NCI-H2029 (cell line): ENCODE measurements around the gene GTPBP10.
"Not testable (repeated sequence)": the region's sequence is repeated elsewhere in the genome, so short reads cannot be mapped to it uniquely, and the experiment has no call there.

ENCODE experiments used
- DNase-seq: peaks from one replicate; lab custom pipeline; 2025; lab: John Stamatoyannopoulos, UW

Gene GTPBP10, protein sequence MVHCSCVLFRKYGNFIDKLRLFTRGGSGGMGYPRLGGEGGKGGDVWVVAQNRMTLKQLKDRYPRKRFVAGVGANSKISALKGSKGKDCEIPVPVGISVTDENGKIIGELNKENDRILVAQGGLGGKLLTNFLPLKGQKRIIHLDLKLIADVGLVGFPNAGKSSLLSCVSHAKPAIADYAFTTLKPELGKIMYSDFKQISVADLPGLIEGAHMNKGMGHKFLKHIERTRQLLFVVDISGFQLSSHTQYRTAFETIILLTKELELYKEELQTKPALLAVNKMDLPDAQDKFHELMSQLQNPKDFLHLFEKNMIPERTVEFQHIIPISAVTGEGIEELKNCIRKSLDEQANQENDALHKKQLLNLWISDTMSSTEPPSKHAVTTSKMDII

DNA sequence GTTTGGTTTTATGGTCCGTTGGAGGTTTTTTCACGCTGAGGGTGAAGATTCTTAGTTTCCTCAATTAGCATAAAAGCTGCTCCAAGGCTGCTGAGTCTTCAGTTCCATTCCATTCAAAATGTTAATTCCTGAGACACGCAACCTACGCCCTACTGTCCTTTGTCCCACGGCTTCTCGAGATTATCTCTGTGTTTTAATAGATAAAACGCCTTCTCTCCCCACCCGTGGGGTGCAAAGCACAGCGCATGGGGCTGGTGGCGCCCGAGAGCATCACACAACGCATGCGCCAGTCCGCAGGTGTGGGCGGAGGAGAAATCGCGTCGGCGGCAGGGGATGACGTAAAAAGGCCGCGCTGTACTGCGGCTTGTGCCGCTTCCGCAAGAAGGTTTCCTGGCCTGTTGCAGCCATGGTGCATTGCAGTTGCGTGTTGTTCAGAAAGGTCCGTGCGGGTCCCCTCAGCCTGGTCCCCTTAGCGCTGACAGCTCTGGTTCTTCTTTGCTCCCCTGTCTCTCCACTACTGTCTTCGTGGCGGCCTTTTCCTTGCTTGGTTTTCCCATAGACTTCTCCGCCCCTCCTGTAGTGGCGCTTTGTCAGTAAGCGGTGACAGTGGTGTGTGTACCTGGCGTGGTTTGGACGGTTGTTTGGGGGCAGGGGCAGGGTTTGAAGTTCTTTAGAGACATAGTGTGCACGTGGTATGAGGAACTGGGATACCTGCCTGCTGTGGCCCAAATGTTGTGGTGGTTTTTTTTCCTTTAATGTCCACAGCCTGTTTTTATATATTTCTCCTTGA lies at the start of gene GTPBP10:
GTPBP10 (plus strand) TSS at position 381 of the 790 bp plus-strand sequence; CDS start at position 407, 26 bp downstream.
- DNase-seq = peak; percentile 94

DNA sequence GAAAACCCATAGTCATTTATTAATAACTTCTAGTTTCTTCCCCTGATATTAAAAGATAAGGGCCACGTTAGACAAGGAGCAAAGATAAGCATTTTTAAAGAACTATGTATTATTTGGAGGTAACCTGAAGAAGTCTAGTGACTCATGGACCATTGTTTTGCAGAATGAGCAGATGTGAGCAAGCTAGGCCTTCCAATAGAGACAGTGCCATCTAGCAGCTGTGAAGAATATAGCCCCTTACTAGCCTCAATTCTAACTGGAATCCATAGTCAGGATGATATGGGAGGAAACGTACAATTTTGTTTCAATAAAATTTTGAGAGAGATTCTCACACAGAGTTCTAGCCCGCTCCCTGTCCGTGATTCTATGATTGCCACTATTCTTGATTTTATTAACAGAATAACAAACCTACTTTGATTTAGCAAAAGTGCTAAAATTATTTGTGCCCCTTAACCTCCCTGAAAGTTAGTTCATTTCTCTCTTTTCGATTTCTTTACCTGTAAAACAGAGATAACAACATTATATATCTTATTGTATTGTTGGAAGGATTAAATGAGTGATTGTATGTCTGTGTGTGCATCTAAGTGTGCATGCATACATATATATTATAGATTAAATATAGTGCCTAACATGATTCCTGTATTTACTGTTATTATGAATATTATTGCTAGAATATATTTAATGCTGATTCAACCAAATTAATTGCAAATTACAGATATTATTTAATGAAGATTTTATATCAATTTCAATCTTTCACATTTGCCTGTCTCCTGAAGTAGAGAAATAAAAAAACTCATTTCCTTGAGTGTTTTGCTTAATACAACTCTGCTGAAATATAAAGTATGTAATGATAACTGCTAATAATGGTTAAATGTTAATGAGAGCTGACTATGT lies 48.1 kb upstream of the GTPBP10 start:
- peak; percentile 2 for DNase-seq

DNA sequence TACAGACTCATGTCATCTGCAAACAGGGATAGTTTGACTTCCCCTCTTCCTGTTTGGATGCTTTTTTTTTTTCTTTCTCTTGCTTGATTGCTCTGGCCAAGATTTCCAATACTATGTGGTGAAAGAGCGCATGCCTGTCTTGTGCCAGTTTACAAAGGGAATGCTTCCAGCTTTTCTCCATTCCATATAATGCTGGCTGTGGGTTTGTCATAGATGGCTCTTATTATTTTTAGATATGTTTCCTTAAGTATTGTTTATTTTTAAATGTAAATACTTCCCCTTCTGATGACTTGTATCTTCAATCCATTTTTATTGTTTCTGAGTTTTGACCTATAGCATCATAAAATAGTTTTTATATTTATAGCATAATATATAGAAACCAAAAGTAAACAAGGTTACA lies 43.3 kb upstream of the GTPBP10 start:
- DNase-seq = no peak

- DNase-seq = no peak
Observed at GRCh38 chr7:90309872-90310271, 36.6 kb upstream of the GTPBP10 start.

- DNase-seq = no peak
Observed at GRCh38 chr7:90311175-90311574, 35.3 kb upstream of the GTPBP10 start.

GRCh38 chr7:90312745-90313144 lies 33.8 kb upstream of the GTPBP10 start:
- no peak for DNase-seq

DNA sequence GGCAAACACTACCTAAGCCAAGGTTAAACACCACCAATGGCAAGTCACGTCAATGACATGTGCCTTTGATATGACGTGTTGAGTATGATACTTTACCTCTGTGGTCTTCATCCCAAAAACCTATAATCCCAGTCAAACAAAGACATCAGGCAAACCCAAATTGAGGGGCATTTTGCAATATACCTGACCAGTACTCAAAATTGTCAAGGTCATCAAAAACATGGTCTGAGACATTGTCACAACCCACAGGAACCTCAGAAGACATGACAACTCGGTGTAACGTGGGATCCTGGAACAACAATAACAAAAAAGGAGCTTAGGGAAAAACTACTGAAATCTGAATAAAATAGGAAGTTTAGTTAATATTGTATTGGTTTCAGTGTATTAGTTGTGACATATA lies 32.6 kb upstream of the GTPBP10 start:
- no peak for DNase-seq

- DNase-seq = no peak
Observed at GRCh38 chr7:90320014-90320413, 26.5 kb upstream of the GTPBP10 start.

DNA sequence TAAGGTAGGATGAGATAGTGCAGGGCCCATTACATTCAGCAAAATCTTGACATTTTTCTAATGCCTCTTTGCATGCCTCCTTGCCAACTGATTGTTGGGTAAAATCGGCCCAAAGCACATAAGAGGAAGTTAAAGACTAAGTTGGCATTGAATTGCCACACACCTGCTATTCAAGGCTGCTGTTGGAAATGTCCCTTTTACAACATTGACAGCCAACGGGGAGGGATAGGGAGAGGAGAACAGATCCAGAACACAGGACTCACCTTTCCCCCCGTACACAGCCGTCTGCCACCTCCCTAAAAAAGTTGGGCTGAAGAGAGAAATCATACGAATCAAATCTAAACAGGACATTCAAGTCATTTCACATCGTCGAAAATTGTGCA lies 26.1 kb upstream of the GTPBP10 start:
- DNase-seq = no peak

DNA sequence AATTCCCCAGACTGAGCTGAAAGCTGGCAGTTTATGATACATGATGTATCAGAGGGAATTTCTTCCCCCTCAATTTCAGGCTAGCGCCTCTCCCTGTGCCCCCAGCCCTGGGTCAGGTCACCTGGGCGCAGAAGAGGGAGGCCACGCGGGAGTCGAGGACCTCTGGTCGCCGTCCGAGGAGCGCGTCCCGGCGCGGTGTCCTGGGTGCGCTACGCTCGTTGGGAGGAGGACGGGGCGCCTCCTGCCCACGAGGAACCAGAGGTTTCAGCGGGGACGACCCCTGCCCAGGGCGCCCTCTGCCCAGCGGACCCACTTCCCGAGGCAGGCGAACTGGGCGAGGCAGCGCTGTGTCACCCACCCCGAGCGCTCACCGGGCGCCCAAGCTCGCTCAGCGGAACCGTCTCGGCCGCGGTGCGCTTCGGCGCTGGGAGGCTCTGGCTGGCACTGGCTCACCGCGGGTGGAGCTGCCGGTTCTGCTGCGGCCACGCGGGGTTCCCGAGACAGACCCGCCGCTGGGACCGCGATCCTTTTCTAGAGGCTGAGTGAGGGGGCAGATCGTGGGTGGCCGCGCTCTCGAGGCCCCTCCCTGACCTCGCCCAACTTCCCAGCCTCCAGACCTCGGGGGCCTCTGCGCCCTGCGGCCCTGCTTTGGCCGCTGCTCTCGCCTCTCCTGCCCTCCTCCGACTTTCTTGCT lies 25.6 kb upstream of the GTPBP10 start, which contains the start of gene FAM237B:
FAM237B (minus strand) TSS at position 504 of the 694 bp plus-strand sequence. CDS start 1,556 bp downstream, outside the sequence.
- no peak for DNase-seq

DNA sequence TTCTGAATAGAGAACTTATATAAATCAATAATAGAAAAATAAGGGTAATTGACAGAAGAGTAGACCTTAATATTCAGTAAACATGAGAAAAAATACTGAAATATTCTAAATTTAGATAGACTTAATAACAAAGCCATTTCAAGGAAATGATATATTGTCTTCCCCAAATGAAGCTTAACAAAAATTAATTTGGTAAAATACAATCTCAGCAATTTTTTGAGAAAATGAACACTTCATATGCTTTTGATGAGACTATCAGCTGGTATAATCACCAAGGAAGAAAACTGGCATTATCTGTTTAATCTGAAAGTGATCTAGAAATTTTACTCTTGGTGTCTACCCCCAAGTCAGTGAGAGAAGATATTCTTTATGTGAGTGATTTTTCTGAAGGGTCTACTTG lies 23.7 kb upstream of the GTPBP10 start:
- no peak for DNase-seq

GRCh38 chr7:90326500-90326899 lies 20.0 kb upstream of the GTPBP10 start:
- DNase-seq = no peak

- DNase-seq = no peak
Observed at GRCh38 chr7:90334193-90334843, 12.2 kb upstream of the GTPBP10 start.

- DNase-seq = not testable (repeated sequence)
Observed at GRCh38 chr7:90334926-90335325, 11.6 kb upstream of the GTPBP10 start.

DNA sequence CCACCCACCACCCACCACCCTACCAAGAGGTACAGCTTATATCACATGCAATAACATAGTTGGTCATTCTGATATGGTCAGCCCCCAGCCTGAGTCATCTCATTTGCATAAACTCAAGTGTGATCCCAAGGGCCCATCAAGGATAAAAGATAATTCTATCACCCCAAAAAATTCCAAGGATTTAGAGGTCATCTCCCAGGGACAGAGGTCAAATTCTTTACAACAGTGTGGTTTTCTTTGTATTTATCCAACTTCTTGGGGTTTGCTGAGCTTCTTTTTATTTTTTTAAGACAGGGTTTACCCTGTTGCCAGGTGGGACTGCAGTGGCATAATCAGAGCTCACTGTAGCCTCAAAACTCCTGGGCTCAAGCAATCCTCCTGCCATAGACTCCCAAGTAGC lies 9.4 kb upstream of the GTPBP10 start:
- no peak for DNase-seq

DNA sequence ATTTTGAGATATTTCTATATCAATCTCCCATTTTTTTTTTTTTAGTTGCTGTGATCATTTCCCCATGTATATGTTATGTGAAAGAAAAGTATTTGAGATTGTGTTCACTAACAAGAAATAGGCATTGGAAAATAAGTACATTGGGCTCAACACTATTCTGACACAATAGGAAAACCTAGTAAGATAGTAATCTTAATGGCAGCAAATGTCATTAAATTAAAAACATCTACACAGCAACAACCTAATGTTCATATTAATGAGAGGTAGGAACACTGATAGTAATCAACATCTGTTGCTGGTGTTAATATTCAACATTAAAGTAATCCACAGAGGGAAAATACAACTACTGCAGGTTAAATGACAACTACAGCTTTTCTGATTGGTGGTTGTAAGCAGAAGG lies 1.5 kb upstream of the GTPBP10 start:
- DNase-seq = no peak

DNA sequence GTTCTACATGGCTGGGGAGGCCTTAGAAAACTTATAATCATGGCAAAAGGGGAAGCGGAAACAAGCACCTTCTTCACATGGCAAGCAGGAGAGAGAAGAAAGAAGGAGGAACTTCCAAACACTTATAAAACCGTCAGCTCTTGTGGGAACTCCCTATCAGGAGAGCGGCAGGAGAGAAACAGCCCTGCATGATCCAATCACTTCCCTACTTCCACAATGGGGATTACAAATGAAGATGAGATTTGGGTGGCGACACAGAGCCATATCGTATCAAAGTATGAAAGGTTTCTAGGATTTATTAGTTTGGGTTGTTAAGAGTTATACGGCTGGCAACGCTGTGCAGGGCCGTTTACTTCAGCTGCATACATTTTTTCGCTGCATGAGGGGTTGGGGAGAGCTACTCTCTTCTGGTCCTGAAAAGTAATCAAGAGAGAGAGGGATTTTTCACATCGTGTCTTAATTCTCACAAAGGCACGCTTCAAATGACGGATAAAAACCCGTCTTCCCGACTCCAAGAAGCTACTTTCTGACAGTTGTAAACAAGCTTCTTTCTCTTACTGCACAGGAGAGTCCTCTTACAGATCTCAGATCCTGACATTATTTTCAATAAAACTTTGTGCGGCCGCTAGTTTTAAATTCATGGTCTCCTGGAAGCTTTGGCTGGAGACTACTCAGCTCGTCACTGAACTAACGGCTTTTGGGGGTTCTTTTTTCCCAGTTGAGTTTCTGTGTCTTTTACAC lies 751 bp upstream of the GTPBP10 start:
- no peak for DNase-seq

- DNase-seq = no peak
Observed at GRCh38 chr7:90347759-90348158, 1.2 kb downstream of the GTPBP10 start.

DNA sequence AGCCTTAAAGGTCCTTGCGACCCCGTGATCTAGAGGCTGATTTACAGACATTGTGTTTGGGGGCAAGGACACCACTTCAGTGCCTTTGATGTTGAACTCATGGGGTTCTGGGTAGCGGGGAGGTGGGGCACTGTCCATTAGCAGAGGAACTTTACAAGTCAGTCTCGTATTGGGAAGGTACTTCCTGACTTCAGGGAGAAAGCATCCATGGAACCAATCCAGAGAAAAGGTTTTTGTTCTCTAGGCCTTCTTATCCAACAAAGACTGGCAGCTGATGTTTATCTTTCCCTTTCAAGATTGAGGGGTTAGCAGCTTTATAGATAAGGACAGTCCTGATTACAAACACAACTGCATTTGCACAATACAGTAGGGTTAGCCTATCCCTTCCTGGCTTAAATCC lies 2.8 kb downstream of the GTPBP10 start:
- peak; percentile 12 for DNase-seq

DNA sequence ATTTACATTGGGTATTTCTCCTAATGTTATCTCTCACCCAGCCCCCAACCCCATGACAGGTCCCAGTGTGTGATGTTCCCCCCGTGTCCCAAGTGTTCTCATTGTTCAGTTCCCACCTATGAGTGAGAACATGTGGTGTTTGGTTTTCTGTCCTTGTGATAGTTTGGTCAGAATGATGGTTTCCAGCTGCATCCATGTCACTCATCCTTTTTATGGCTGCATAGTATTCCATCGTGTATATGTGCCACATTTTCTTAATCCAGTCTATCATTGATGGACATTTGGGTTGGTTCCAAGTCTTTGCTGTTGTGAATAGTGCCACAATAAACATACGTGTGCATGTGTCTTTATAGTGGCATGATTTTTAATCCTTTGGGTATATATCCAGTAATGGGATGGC lies 3.5 kb downstream of the GTPBP10 start:
- not testable (repeated sequence) for DNase-seq
